Keratinocyte (primary cell): ENCODE measurements around the gene ITGAE.

ENCODE experiments used
- CTCF ChIP-seq, 3 experiments: IDR thresholded peaks in 1 of 3; conservative IDR thresholded peaks in 1 of 3; optimal IDR thresholded peaks in 1 of 3; 2 replicates in 2 of 3; 3 replicates in 1 of 3; pipeline versions ENCODE3 to v1.5.1; 2011; ENCODE audit warnings: low read length in 3 of 3, mild to moderate bottlenecking in 3 of 3, moderate library complexity in 2 of 3, control low read depth in 1 of 3, inconsistent platforms in 1 of 3; ENCODE audit not compliant: insufficient read depth in 2 of 3; ENCODE audit errors: extremely low read depth in 1 of 3
- EZH2 ChIP-seq: IDR thresholded peaks from one replicate; pipeline ENCODE4 v1.6.1; 2012; ENCODE audit warnings: inconsistent platforms, mild to moderate bottlenecking, low read length, moderate library complexity

GRCh38 chr17:3768769-3769168 is 32.2 kb downstream of the ITGAE start:
- no peak for TF ChIP-seq CTCF (optimal IDR thresholded peaks at IDR 0.05 in 1 of 3, IDR thresholded peaks at IDR 0.05 in 1 of 3, conservative IDR thresholded peaks at IDR 0.05 in 1 of 3; ENCODE audit: extremely low read depth in 1 of 3, insufficient read depth in 2 of 3, low read length in 3 of 3)
- TF ChIP-seq EZH2 = no peak
